HG03460 (cell line): Measurements from ENCODE around the gene SCGB1A1.
"Not testable (repeated sequence)": the region's sequence is repeated elsewhere in the genome, so short reads cannot be mapped to it uniquely, and the experiment has no call there.

Source experiments
- ATAC-seq: cut with Tn5 transposase; IDR thresholded peaks from one replicate; pipeline ENCODE4 v1.9.1; 2021; ENCODE audit not compliant: unreplicated experiment

SCGB1A1 gene

DNA sequence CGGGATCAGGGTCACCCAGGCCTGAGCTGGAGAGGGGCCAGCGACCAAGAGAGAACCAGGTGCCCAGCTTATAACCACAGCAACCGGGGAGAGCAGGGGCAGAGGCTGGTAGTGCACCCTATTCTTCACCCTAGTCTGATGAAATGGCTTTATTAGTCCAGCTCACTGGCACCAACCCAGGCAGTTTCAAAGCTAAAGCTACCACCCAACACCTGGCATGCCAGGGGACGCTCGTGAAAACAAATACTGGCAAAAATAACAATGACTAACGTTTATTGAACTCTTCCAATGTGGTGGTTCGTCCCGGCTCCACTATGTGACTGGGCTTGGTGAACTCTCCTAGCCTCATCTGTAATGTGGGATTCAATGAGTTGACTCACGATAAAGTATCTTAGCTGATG, 30.6 kb downstream of the SCGB1A1 start:
- ATAC-seq, result no peak

DNA sequence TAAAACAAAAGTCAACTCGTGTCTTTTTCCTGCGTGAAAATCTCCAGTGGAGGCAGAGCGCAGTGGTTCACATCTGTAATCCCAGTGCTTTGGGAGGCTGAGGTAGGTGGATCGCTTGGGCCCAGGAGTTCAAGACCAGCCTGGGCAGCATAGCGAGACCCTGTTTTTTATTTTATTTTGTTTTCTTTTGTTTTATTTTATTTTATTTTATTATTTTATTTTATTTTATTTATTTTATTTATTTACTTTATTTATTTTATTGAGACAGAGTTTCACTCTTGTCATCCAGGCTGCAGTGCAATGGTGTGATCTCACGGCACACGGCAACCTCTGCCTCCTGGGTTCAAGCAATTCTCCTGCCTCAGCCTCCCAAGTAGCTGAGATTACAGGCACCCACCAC, 31.1 kb downstream of the SCGB1A1 start:
- ATAC-seq, result not testable (repeated sequence)

- ATAC-seq, result no peak
These were observed 31.9 kb downstream of the SCGB1A1 start for GRCh38 chr11:62450543-62451240.

- no peak for ATAC-seq
These were observed 32.4 kb downstream of the SCGB1A1 start for GRCh38 chr11:62451241-62451621.

- no peak for ATAC-seq
These were observed 33.4 kb downstream of the SCGB1A1 start for GRCh38 chr11:62452261-62452660.

DNA sequence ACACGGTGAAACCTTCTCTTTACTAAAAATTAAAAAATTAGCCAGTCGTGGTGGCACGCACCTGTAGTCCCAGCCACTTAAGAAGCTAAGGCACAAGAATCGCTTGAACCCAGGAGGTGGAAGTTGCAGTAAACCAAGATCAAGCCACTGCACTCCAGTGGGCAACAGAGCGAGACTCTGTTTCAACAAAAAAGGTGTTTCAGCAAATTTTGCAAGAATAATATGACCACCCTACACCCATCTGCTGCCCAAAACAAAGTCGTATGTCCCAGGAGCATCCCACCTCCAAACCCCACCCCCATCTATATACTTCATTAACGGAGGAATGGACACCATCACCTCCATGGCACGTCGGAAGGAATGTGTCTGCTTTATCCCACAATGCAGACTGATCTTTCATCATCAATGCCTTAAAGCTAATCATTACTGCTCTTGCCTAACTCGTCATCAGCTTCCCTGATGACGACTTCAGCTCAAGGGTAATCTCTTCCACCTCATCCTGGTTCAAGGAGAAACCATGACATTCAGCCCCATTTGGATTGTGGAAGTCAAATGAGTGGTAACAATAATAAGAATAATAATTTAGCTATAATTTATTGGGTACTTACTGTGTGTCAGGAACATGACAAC, 34.1 kb downstream of the SCGB1A1 start:
- no peak for ATAC-seq

GRCh38 chr11:62456630-62457029, 37.8 kb downstream of the SCGB1A1 start:
- no peak for ATAC-seq

GRCh38 chr11:62457478-62457877, 38.6 kb downstream of the SCGB1A1 start:
- no peak for ATAC-seq

GRCh38 chr11:62458212-62459002, 39.6 kb downstream of the SCGB1A1 start:
- no peak for ATAC-seq

- ATAC-seq, result no peak
These were observed 40.2 kb downstream of the SCGB1A1 start for GRCh38 chr11:62459080-62459479.

DNA sequence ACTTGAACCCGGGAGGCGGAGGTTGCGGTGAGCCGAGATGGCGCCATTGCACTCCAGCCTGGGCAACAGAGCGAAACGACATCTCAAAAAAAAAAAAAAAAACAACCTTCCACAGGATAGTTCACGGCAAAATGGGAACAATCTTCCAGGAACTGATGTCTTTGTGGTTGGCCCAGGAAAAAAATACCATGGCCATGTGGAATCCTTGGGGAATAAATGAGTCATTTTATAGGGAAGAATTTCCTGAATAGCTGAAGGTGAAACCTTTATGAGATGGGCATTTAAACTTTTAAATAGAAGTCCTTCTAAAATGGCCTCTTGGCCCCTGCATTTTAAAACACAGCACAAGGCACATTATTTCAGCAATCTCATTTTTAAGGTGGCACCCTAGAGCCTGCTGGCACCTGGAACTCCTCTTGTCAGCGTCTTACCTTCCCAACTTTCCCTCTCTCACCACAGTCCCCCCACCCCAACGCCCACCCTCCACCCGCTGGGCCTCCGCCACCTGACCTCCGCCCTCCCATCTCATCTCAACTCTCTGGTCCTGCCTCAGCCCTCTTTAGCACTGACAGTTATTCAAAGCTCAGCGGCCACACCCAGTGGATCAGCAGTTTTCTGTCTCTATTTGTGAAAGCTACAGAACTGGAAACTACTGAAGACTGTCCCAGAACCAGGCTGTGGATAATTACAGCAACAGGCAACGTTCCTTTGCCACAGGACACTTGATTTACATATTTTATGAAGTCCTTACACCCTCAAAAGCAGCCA, 43.1 kb downstream of the SCGB1A1 start:
- no peak for ATAC-seq

DNA sequence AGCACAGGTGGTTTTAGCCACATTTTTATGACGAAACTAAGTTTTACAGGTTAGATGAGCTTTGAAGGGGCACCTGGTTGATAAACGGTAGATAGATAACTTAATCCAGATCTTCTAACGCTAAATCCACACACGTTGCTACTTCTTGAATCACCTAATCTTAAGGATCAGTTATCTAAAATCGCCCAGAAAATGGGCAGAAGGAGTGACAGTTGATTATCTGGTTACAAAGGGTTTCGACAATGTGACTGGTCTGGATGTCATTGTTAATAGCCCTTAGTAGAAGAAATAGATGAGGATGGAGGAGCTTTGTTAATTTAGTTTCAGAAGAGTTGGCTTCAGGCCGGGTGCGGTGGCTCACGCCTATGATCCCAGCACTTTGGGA, 43.7 kb downstream of the SCGB1A1 start:
- no peak for ATAC-seq

GRCh38 chr11:62463121-62463542, 44.3 kb downstream of the SCGB1A1 start:
- no peak for ATAC-seq

- ATAC-seq, result no peak
These were observed 45.8 kb downstream of the SCGB1A1 start for GRCh38 chr11:62464655-62465054.

- no peak for ATAC-seq
These were observed 47.6 kb downstream of the SCGB1A1 start for GRCh38 chr11:62466444-62466843.

- ATAC-seq, result no peak
These were observed 49.7 kb downstream of the SCGB1A1 start for GRCh38 chr11:62468577-62468976.

- no peak for ATAC-seq
These were observed 52.8 kb downstream of the SCGB1A1 start for GRCh38 chr11:62471603-62472002.

GRCh38 chr11:62472063-62472884, 53.4 kb downstream of the SCGB1A1 start:
- no peak for ATAC-seq
